H1 (cell line): ENCODE measurements around the gene GTF2H2. TPM values are rescaled to one million over a fixed set of nuclear protein-coding genes. Genes with fewer than 3 reads are reported as not detected.
"Not testable (repeated sequence)": the region's sequence is repeated elsewhere in the genome, so short reads cannot be mapped to it uniquely, and the experiment has no call there.

ENCODE experiments used
- CTCF ChIA-PET: fragments of 300-600 bp; sonication (Branson Sonifier 250); formaldehyde crosslinking; loops from one replicate; lab custom pipeline; 2021; ENCODE audit not compliant: partially characterized antibody; lab: Charles Lee
- POLR2A ChIA-PET: fragments of 300-600 bp; sonication (Branson Sonifier 250); formaldehyde crosslinking; loops from one replicate; lab custom pipeline; 2021; ENCODE audit warnings: inconsistent platforms; ENCODE audit not compliant: partially characterized antibody; lab: Charles Lee
- DNase-seq, 2 experiments: peaks; one replicate each; pipeline versions ENCODE4 v3.0.0 to v3.0.0-alpha.2; 2010 to 2022; ENCODE audit warnings: low spot score in 2 of 2, low read depth in 1 of 2, mixed read lengths in 1 of 2
- FAIRE-seq: peaks from 2 replicates; lab custom pipeline; 2011; peaks lifted over from hg19 to GRCh38; lab: Jason Lieb, UNC
- H2AFZ ChIP-seq: 2 replicates; pipeline ENCODE4 v1.8.1; 2012; ENCODE audit warnings: low read length, inconsistent platforms
- H2AK5ac ChIP-seq: 2 replicates; pipeline ENCODE4 v1.6.1; 2013; ENCODE audit warnings: low read depth, low read length
- H2BK120ac ChIP-seq: replicated peaks from 2 replicates; pipeline ENCODE3; 2013; ENCODE audit warnings: low read depth, low read length, inconsistent platforms
- H2BK12ac ChIP-seq: 2 replicates; pipeline ENCODE4 v1.6.1; 2013; ENCODE audit warnings: low read depth, low read length
- H2BK15ac ChIP-seq: 2 replicates; pipeline ENCODE4 v1.6.1; 2013; ENCODE audit warnings: low read length
- H2BK20ac ChIP-seq: 2 replicates; pipeline ENCODE4 v1.6.1; 2013; ENCODE audit warnings: low read length
- H2BK5ac ChIP-seq: 2 replicates; pipeline ENCODE4 v1.6.1; 2013; ENCODE audit warnings: low read depth, low read length
- H3K14ac ChIP-seq: 2 replicates; pipeline ENCODE4 v1.6.1; 2013; ENCODE audit warnings: inconsistent platforms; ENCODE audit not compliant: insufficient read length
- H3K18ac ChIP-seq: 2 replicates; pipeline ENCODE4 v1.6.1; 2013; ENCODE audit warnings: low read length; ENCODE audit errors: extremely low read depth
- H3K23ac ChIP-seq: 2 replicates; pipeline ENCODE4 v1.6.1; 2013; ENCODE audit warnings: inconsistent platforms; ENCODE audit not compliant: insufficient read length
- H3K23me2 ChIP-seq: 2 replicates; pipeline ENCODE4 v1.6.1; 2013; ENCODE audit warnings: low read depth, low read length
- H3K27ac ChIP-seq: 2 replicates; pipeline ENCODE4 v1.6.1; 2011; ENCODE audit warnings: low read depth, low read length, inconsistent platforms
- H3K27me3 ChIP-seq, 4 experiments: replicated peaks in 1 of 4; 1 replicate in 1 of 4; 2 replicates in 3 of 4; pipeline versions ENCODE4 v1.6.1 to v1.8.1; 2011 to 2013; ENCODE audit warnings: low read length in 3 of 4, mild to moderate bottlenecking in 3 of 4, inconsistent platforms in 2 of 4, mixed read lengths in 2 of 4, moderate library complexity in 1 of 4; ENCODE audit not compliant: control insufficient read depth in 3 of 4, insufficient read depth in 3 of 4; ENCODE audit errors: extremely low read depth in 1 of 4
- H3K36me3 ChIP-seq, 4 experiments: 2 replicates each; pipeline versions ENCODE4 v1.6.1 to v1.8.1; 2011 to 2013; ENCODE audit warnings: mild to moderate bottlenecking in 4 of 4, low read length in 3 of 4, moderate library complexity in 2 of 4, control low read depth in 1 of 4, inconsistent platforms in 1 of 4; ENCODE audit not compliant: insufficient read depth in 4 of 4, control insufficient read depth in 2 of 4
- H3K4ac ChIP-seq: replicated peaks from 2 replicates; pipeline ENCODE3; 2013; ENCODE audit warnings: low read length, low read depth, mixed read lengths, inconsistent platforms; ENCODE audit not compliant: insufficient read length
- H3K4me1 ChIP-seq, 4 experiments: replicated peaks in 1 of 4; 1 replicate in 1 of 4; 2 replicates in 3 of 4; pipeline versions ENCODE4 v1.6.1 to v1.8.1; 2011 to 2013; ENCODE audit warnings: low read length in 3 of 4, inconsistent platforms in 2 of 4, mixed read lengths in 1 of 4; ENCODE audit not compliant: insufficient read depth in 4 of 4, control insufficient read depth in 3 of 4
- H3K4me2 ChIP-seq, 2 experiments: 2 replicates each; pipeline versions ENCODE4 v1.6.1 to v1.8.1; 2011 to 2013; ENCODE audit warnings: low read depth in 2 of 2, low read length in 2 of 2, control low read depth in 1 of 2, inconsistent platforms in 1 of 2, mild to moderate bottlenecking in 1 of 2; ENCODE audit not compliant: insufficient read depth in 1 of 2
- H3K4me3 ChIP-seq, 4 experiments: fragments of 200-600, 300-600 bp in 1 of 4; sonication (generic), shearing (Covaris generic), sonication (Bioruptor Twin) in 1 of 4; 2 replicates each; pipeline versions ENCODE4 v1.5.1 to v1.8.1; 2011 to 2016; ENCODE audit warnings: low read length in 4 of 4, low read depth in 3 of 4, control low read depth in 2 of 4, inconsistent platforms in 2 of 4, mild to moderate bottlenecking in 2 of 4, mixed read lengths in 1 of 4, moderate library complexity in 1 of 4; ENCODE audit not compliant: insufficient read depth in 2 of 4; ENCODE audit errors: extremely low read depth in 1 of 4
- H3K56ac ChIP-seq: replicated peaks from 2 replicates; pipeline ENCODE3; 2013; ENCODE audit warnings: low read depth, mild to moderate bottlenecking, mixed read lengths, low read length, inconsistent platforms; ENCODE audit not compliant: insufficient read length
- H3K79me1 ChIP-seq: 2 replicates; pipeline ENCODE4 v1.6.1; 2013; ENCODE audit warnings: low read depth, low read length, control low read depth
- H3K79me2 ChIP-seq, 2 experiments: 2 replicates each; pipeline versions ENCODE4 v1.6.1 to v1.8.1; 2012 to 2013; ENCODE audit warnings: low read length in 2 of 2, mild to moderate bottlenecking in 2 of 2, inconsistent platforms in 1 of 2; ENCODE audit not compliant: insufficient read depth in 2 of 2, control insufficient read depth in 1 of 2
- H3K9ac ChIP-seq, 4 experiments: replicated peaks in 1 of 4; 1 replicate in 1 of 4; 2 replicates in 3 of 4; pipeline versions ENCODE4 v1.6.1 to v1.8.1; 2011 to 2013; ENCODE audit warnings: low read depth in 3 of 4, low read length in 3 of 4, control low read depth in 2 of 4, mild to moderate bottlenecking in 2 of 4, moderate library complexity in 2 of 4, inconsistent platforms in 1 of 4; ENCODE audit errors: extremely low read depth in 1 of 4
- H3K9me3 ChIP-seq, 2 experiments: 2 replicates each; pipeline versions ENCODE4 v1.6.1 to v1.8.1; 2012 to 2013; ENCODE audit warnings: mild to moderate bottlenecking in 2 of 2, moderate library complexity in 2 of 2, control low read depth in 1 of 2, inconsistent platforms in 1 of 2, low read depth in 1 of 2, low read length in 1 of 2, mixed read lengths in 1 of 2; ENCODE audit not compliant: insufficient read depth in 2 of 2
- H4K20me1 ChIP-seq, 2 experiments: replicated peaks in 1 of 2; 2 replicates each; pipeline versions ENCODE3 to v1.8.1; 2011 to 2013; ENCODE audit warnings: inconsistent platforms in 2 of 2, low read length in 2 of 2, mild to moderate bottlenecking in 1 of 2; ENCODE audit not compliant: insufficient read depth in 2 of 2, control insufficient read depth in 1 of 2
- H4K5ac ChIP-seq: 2 replicates; pipeline ENCODE4 v1.6.1; 2013; ENCODE audit warnings: low read length, low read depth, mixed read lengths, inconsistent platforms; ENCODE audit not compliant: insufficient read length
- H4K8ac ChIP-seq: 2 replicates; pipeline ENCODE4 v1.8.0; 2013; ENCODE audit warnings: mild to moderate bottlenecking, moderate library complexity, low read length, inconsistent platforms; ENCODE audit not compliant: insufficient read depth; ENCODE audit errors: extremely low read depth
- H4K91ac ChIP-seq: replicated peaks from 2 replicates; pipeline ENCODE3; 2013; ENCODE audit warnings: low read length, mixed read lengths, inconsistent platforms; ENCODE audit not compliant: insufficient read length
- WGBS, 2 experiments: shearing (Covaris generic) in 1 of 2; methylation state at CpG; one replicate each; pipeline versions ENCODE4 v1.1.6 to v1.1.7; 2013 to 2015; ENCODE audit warnings: low lambda C conversion rate in 2 of 2, mixed read lengths in 2 of 2, inconsistent platforms in 1 of 2, low coverage in 1 of 2, missing lambda C conversion rate in 1 of 2; ENCODE audit not compliant: insufficient replicate concordance in 2 of 2, insufficient coverage in 1 of 2, insufficient read length in 1 of 2; ENCODE audit errors: extremely low coverage in 1 of 2, missing lambda C conversion rate in 1 of 2; 5-methylcytosine and 5-hydroxymethylcytosine counted together
- polyA plus RNA-seq, 7 experiments: library from polyadenylated mRNA; depleted of rRNA in 3 of 7; stranded (reverse) in 5 of 7; unstranded in 2 of 7; fragments of >200 nt in 5 of 7; fragments of 200-250 nt in 2 of 7; gene quantifications; 1 replicate in 5 of 7; 2 replicates in 1 of 7; 4 replicates in 1 of 7; pipeline versions ENCODE4 v1.2.1 to v1.2.3, GENCODE V29; 2011 to 2013; ENCODE audit warnings: missing spikeins in 2 of 7, mixed read lengths in 2 of 7
- total RNA-seq: library from RNA; stranded (reverse); fragmentation: NEBNext Ultra II Directional; extraction: Animal tissue kit (Norgen Biotek cat#: 25700); gene quantifications from 2 replicates; pipeline ENCODE4 v1.2.1, GENCODE V29; 2021

GTF2H2 gene
- total and polyA plus RNA-seq, 2 of the 8 experiments (the other 6 are each of a cell fraction or from before 2014, with no cell fraction given): 12.4 to 42.3 TPM

GRCh38 chr5:71097173-71097929 is 29.9 kb upstream of the GTF2H2 start:
- POLR2A ChIA-PET, H2AK5ac ChIP-seq, H3K4ac ChIP-seq, H3K23ac ChIP-seq, H3K4me3 ChIP-seq, H2BK20ac ChIP-seq, CTCF ChIA-PET, H3K9ac ChIP-seq, H2BK120ac ChIP-seq, H3K56ac ChIP-seq, H3K4me1 ChIP-seq, H3K9me3 ChIP-seq, H4K91ac ChIP-seq, H3K23me2 ChIP-seq, H4K20me1 ChIP-seq, FAIRE-seq, H3K14ac ChIP-seq, H2BK15ac ChIP-seq, H3K79me2 ChIP-seq, H2AFZ ChIP-seq, H3K27me3 ChIP-seq, H3K79me1 ChIP-seq, H3K36me3 ChIP-seq: not testable (repeated sequence)
- Histone ChIP-seq H3K18ac (peak overlapping the region; percentile 75), H2BK5ac (peak overlapping the region; percentile 93; the same call in 1 of the 2 replicates), H3K27ac (peak overlapping the region; percentile 62; the same call in 1 of the 2 replicates), H2BK12ac (peak overlapping the region; percentile 68; the same call in 1 of the 2 replicates), H3K4me2 (peak overlapping the region in 1 of 2 experiments; percentile 8; a peak in 1 of 4 replicates), H4K8ac (peak overlapping the region; percentile 79; the same call in 1 of the 2 replicates), H4K5ac (peak overlapping the region; percentile 97)
- peak in 1 of 2 experiments; percentile 64 for DNase-seq
- 68% methylated on average over 2 of the region's 3 CpGs; no CpG with 5 or more reads in 1 of the 2 experiments for WGBS, 2 experiments
